Skeletal muscle tissue (tissue), 4 donors: ENCODE results near the gene TMCC1. TPM values are rescaled to one million over a fixed set of nuclear protein-coding genes. Genes with fewer than 3 reads are reported as not detected.
A peak's percentile ranks its signal among the peaks of the same experiment; 100 is the strongest.

Experiments used
- H3K27ac ChIP-seq: one replicate; pipeline ENCODE4 v1.7.0; 2013; ENCODE audit warnings: mild to moderate bottlenecking, low read depth, low read length, inconsistent platforms
- H3K27me3 ChIP-seq, 3 donors: one replicate each; pipeline ENCODE4 v1.7.0; 2013; ENCODE audit warnings: low read length in 3 of 3; ENCODE audit not compliant: control insufficient read depth in 3 of 3, insufficient read depth in 3 of 3
- H3K36me3 ChIP-seq, 3 donors: one replicate each; pipeline ENCODE4 v1.7.0; 2013; ENCODE audit warnings: low read length in 3 of 3; ENCODE audit not compliant: control insufficient read depth in 3 of 3, insufficient read depth in 3 of 3
- H3K4me1 ChIP-seq, 3 donors: one replicate each; pipeline ENCODE4 v1.7.0; 2013; ENCODE audit warnings: low read length in 3 of 3, mild to moderate bottlenecking in 3 of 3; ENCODE audit not compliant: control insufficient read depth in 3 of 3, insufficient read depth in 3 of 3
- H3K4me3 ChIP-seq, 3 donors: one replicate each; pipeline ENCODE4 v1.7.0; 2013; ENCODE audit warnings: low read length in 3 of 3
- H3K9ac ChIP-seq, 3 donors: one replicate each; pipeline ENCODE4 v1.7.0; 2013; ENCODE audit warnings: low read length in 3 of 3, mild to moderate bottlenecking in 3 of 3, moderate library complexity in 2 of 3, low read depth in 1 of 3
- H3K9me3 ChIP-seq, 3 donors: one replicate each; pipeline ENCODE4 v1.7.0; 2013; ENCODE audit warnings: low read length in 3 of 3; ENCODE audit not compliant: control insufficient read depth in 3 of 3
- total RNA-seq: library from RNA; depleted of rRNA; stranded (reverse); fragments of >200 nt; gene quantifications from one replicate; pipeline ENCODE4 v1.2.3, GENCODE V29; 2014
- donor health status: Osteomylitis.

The TMCC1 gene
- total RNA-seq, 1 donor from 2014 or later: 65.8 TPM

- Histone ChIP-seq H3K27me3 (no peaks in the 10 kb centered on the region), H3K9ac (no peak overlapping the region), H3K4me1 (peaks cover 33 to 37% (median 35%) of the 10 kb centered on the region in 3 donors), H3K4me3 (no peak overlapping the region), H3K27ac (no peak overlapping the region), H3K36me3 (no peaks in the 10 kb centered on the region), H3K9me3 (no peaks in the 10 kb centered on the region)
These were observed 264.5 kb downstream of the TMCC1 start for GRCh38 chr3:129629011-129629410.

GRCh38 chr3:129628169-129628522 is 265.4 kb downstream of the TMCC1 start:
- peak overlapping the region; percentile 77 to 88 (median 85) for H3K4me3 ChIP-seq
- H3K27me3 ChIP-seq: no peaks in the 10 kb centered on the region
- peak overlapping the region; percentile 88 to 91 (median 89) for H3K9ac ChIP-seq
- H3K9me3 ChIP-seq: no peaks in the 10 kb centered on the region
- H3K4me1 ChIP-seq: peaks cover 40 to 44% (median 43%) of the 10 kb centered on the region in 3 donors
- peak overlapping the region; percentile 95 for H3K27ac ChIP-seq
- H3K36me3 ChIP-seq: no peaks in the 10 kb centered on the region

- Histone ChIP-seq H3K27ac (peak overlapping the region; percentile 95), H3K9me3 (no peaks in the 10 kb centered on the region), H3K9ac (peak overlapping the region; percentile 88 to 91 (median 89)), H3K27me3 (no peaks in the 10 kb centered on the region), H3K36me3 (no peaks in the 10 kb centered on the region), H3K4me3 (peak overlapping the region; percentile 77 to 88 (median 85)), H3K4me1 (peaks cover 46 to 50% (median 49%) of the 10 kb centered on the region in 3 donors)
These were observed 266.0 kb downstream of the TMCC1 start for GRCh38 chr3:129627350-129628168.

- Histone ChIP-seq H3K27ac (peak overlapping the region; percentile 95), H3K36me3 (no peaks in the 10 kb centered on the region), H3K4me3 (peak overlapping the region; percentile 77 to 88 (median 85)), H3K27me3 (no peaks in the 10 kb centered on the region), H3K9me3 (no peaks in the 10 kb centered on the region), H3K9ac (peak overlapping the region; percentile 88 to 91 (median 89)), H3K4me1 (peaks cover 51 to 55% (median 54%) of the 10 kb centered on the region in 3 donors)
These were observed 266.7 kb downstream of the TMCC1 start for GRCh38 chr3:129626744-129627349.

- Histone ChIP-seq H3K9me3 (no peaks in the 10 kb centered on the region), H3K27ac (peak overlapping the region; percentile 95), H3K36me3 (no peaks in the 10 kb centered on the region), H3K9ac (peak overlapping the region in 2 of 3 donors; percentile 54 to 57), H3K4me3 (no peak overlapping the region), H3K27me3 (no peaks in the 10 kb centered on the region), H3K4me1 (peaks cover 57 to 61% (median 58%) of the 10 kb centered on the region in 3 donors)
These were observed 268.2 kb downstream of the TMCC1 start for GRCh38 chr3:129625072-129625874.

GRCh38 chr3:129624347-129625071 is 269.0 kb downstream of the TMCC1 start:
- Histone ChIP-seq H3K27ac (peak overlapping the region; percentile 95), H3K4me1 (peaks cover 58 to 64% (median 60%) of the 10 kb centered on the region in 3 donors), H3K27me3 (no peaks in the 10 kb centered on the region), H3K4me3 (no peak overlapping the region), H3K36me3 (no peaks in the 10 kb centered on the region), H3K9me3 (no peaks in the 10 kb centered on the region), H3K9ac (peak overlapping the region in 2 of 3 donors; percentile 16 to 57)

- Histone ChIP-seq H3K4me3 (peak overlapping the region in 1 of 3 donors; percentile 35), H3K36me3 (no peaks in the 10 kb centered on the region), H3K9ac (peak overlapping the region in 2 of 3 donors; percentile 8 to 33), H3K4me1 (peaks cover 64 to 73% (median 67%) of the 10 kb centered on the region in 3 donors), H3K27ac (peak overlapping the region; percentile 84), H3K27me3 (no peaks in the 10 kb centered on the region), H3K9me3 (no peaks in the 10 kb centered on the region)
These were observed 269.9 kb downstream of the TMCC1 start for GRCh38 chr3:129623447-129624118.

GRCh38 chr3:129622933-129623332 is 270.6 kb downstream of the TMCC1 start:
- peak overlapping the region in 2 of 3 donors; percentile 8 to 33 for H3K9ac ChIP-seq
- peaks cover 0 to under 1% (median 0%) of the 10 kb centered on the region in 3 donors for H3K27me3 ChIP-seq
- no peaks in the 10 kb centered on the region for H3K9me3 ChIP-seq
- peaks cover 60 to 73% (median 70%) of the 10 kb centered on the region in 3 donors for H3K4me1 ChIP-seq
- peak overlapping the region; percentile 84 for H3K27ac ChIP-seq
- no peaks in the 10 kb centered on the region for H3K36me3 ChIP-seq
- H3K4me3 ChIP-seq: peak overlapping the region in 1 of 3 donors; percentile 6
